GM12801 (cell line): Measurements from ENCODE around the gene BNC2.

Experiments used
- TF ChIP-seq, protein P1 (sequence below): IDR thresholded peaks from one replicate; pipeline ENCODE4 v1.5.1; 2011; ENCODE audit warnings: control low read depth; ENCODE audit not compliant: insufficient read length; ENCODE audit errors: extremely low read depth

The BNC2 gene

DNA sequence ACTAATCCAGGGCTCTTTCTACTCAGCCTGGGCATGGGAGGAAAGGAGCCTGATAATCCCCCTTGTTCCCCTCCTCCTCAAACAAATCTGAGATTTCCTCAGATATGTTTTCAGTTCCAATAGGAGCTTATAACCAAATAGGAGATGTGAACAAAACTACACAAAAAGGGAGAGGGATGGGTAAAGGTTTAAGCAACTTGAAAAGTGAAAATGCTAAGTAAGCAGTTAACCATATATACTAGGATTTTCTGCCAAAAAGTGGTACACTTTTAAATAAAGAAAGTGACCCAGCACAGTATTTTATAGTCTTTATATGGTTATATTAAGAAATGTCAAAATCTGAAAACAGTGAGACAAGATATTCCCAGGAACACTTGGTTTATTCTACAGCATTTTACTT is 275.7 kb downstream of the BNC2 start:
- TF ChIP-seq, protein P1, sequence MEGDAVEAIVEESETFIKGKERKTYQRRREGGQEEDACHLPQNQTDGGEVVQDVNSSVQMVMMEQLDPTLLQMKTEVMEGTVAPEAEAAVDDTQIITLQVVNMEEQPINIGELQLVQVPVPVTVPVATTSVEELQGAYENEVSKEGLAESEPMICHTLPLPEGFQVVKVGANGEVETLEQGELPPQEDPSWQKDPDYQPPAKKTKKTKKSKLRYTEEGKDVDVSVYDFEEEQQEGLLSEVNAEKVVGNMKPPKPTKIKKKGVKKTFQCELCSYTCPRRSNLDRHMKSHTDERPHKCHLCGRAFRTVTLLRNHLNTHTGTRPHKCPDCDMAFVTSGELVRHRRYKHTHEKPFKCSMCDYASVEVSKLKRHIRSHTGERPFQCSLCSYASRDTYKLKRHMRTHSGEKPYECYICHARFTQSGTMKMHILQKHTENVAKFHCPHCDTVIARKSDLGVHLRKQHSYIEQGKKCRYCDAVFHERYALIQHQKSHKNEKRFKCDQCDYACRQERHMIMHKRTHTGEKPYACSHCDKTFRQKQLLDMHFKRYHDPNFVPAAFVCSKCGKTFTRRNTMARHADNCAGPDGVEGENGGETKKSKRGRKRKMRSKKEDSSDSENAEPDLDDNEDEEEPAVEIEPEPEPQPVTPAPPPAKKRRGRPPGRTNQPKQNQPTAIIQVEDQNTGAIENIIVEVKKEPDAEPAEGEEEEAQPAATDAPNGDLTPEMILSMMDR, result no peak

DNA sequence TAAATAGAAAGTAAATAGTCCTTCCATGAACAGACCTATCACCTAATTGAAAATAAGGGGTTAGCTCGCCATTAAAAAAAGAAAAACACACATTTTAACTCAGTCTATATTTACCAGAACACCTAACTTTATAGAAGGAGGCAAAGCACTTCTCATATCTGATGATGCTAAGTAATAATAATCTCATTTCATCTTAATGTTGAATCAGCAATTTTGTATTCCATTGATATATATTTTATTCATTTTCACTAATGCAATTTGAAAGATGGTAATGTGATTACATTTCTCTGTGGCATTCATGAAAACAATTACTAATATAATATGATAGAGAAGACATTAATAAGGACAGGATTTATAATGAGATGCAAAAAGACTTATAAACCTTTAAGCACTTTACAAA is 276.7 kb downstream of the BNC2 start:
- TF ChIP-seq, protein P1, result no peak

GRCh38 chr9:16591092-16591491 is 279.4 kb downstream of the BNC2 start:
- TF ChIP-seq, protein P1, result no peak

DNA sequence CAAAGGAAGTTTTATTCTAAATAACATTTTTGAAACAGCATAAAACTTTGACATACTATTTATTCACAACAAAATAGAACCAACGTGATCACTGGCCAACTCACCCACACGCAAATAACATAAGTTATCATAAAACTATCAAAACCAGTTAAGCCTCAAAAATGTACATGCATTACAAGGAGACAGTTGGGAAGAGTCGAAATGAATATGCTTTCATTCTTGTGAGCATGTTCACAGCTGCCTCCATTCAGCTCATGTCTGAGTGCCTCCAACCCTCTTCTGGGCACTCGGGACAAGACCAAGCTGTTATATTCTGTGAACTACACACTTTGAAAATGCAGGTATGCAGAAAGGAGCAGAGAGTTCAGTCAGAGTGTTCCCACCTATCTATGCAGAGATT is 284.9 kb downstream of the BNC2 start:
- TF ChIP-seq, protein P1, result no peak

DNA sequence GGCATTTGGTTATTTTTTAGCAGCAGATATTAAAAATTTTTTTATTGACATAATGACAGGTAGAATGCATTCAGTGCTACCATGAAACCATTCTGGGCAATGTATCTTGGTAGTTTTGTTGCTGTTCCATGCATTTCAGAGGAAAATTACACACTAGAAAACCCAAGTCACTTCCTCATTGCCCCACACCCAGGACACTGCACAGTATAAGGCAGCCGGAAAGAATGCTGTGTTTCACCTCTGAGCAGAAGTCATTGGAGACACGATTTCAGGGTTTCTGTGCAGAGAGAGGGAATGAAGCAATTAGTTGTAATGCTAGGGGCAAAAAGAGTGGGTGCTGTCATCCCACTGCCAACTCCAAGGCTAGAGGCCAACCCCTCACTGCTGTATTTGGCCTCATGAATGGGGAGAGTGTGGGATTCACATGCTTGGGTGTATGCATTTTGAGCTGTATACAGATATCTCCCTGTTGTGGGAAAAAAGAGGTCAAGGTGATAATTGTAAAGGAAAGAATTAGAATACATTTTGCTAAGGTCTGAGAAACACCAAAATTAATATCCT is 290.5 kb downstream of the BNC2 start:
- TF ChIP-seq, protein P1, result no peak

GRCh38 chr9:16575986-16576245 is 294.6 kb downstream of the BNC2 start:
- TF ChIP-seq, protein P1, result no peak

- TF ChIP-seq, protein P1, result no peak
These were observed 295.1 kb downstream of the BNC2 start for GRCh38 chr9:16575142-16575985.
